GM12874 (cell line): ENCODE measurements around the gene MYO10.

Experiments
- CTCF ChIP-seq: IDR thresholded peaks from 2 replicates; pipeline ENCODE4 v1.5.1; 2011; ENCODE audit warnings: low read depth, mild to moderate bottlenecking, control low read depth, low read length, moderate library complexity; ENCODE audit not compliant: insufficient read depth

The MYO10 gene

GRCh38 chr5:16913187-16914107 lies 22.6 kb downstream of the MYO10 start:
- no peak for TF ChIP-seq CTCF

DNA sequence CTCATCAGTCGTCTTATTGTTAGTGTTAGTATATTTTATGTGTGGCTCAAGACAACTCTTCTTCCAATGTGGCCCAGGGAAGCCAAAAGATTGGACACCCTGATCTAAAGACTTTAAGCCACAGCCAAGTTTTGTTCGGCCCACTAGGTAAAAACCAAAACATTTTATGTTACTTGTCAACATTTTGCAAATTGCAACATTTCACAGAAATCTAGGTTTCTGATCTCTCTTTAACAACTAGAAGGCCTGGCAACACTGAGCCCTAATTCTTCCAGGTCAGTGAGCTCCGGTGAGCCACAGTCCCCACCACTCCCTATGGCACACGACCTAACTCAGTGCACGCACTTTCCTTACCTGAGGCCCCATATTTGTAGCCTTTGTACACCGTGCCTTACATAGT lies 24.0 kb downstream of the MYO10 start:
- TF ChIP-seq CTCF = no peak

DNA sequence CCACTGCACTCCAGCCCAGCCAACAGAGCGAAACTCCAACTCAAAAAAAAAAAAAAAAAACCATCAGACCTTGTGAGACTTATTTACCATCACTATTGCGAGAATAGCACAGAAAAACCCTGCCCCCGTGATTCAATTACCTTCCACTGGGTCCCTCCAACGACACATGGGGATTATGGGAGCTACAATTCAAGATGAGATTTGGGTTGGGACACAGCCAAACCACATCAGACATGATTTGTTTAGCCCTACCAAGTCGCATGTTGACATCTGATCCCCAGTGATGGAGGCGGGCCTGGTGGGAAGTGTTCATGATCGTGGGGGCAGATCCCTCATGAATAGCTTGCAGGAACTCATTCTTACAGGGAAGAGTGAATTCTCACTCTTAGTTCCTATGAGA lies 26.6 kb downstream of the MYO10 start:
- TF ChIP-seq CTCF = no peak

DNA sequence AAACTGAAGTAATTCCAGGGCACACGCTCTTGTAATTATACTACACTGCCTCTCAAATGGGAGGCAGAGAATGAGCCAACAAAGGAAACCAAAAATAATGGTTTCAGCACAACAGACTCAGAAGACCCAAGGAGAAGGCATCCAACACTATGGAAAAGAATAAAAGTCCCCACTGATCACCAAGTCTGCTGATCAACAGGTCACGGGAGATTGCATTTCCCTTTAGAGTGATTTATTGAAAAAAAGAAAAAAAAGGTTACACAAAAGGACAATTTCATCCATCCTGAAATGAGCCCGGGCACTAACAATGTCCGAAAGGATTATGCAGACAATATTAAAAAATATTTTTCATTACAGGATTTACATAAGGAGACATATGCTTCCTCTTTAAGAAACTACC lies 28.8 kb downstream of the MYO10 start:
- no peak for TF ChIP-seq CTCF

DNA sequence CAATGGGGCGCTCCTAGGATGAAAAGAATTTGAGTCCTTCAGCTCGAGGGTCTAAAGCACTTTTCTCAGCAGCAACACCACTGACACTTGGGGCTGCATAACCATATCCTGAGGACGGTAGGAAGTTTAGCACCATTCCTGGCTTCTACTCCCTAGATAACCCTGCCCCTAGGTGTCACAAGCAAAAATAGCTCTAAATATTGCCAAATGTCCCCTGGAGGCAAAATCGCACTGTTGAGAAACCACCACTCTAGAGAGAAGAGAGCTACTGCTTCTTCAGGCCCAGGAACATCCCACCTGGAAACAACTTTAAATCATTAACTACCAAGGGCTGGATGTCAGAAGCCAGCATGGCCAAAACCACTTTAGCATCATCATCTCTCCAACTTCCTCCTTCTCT lies 29.8 kb downstream of the MYO10 start:
- TF ChIP-seq CTCF = no peak

DNA sequence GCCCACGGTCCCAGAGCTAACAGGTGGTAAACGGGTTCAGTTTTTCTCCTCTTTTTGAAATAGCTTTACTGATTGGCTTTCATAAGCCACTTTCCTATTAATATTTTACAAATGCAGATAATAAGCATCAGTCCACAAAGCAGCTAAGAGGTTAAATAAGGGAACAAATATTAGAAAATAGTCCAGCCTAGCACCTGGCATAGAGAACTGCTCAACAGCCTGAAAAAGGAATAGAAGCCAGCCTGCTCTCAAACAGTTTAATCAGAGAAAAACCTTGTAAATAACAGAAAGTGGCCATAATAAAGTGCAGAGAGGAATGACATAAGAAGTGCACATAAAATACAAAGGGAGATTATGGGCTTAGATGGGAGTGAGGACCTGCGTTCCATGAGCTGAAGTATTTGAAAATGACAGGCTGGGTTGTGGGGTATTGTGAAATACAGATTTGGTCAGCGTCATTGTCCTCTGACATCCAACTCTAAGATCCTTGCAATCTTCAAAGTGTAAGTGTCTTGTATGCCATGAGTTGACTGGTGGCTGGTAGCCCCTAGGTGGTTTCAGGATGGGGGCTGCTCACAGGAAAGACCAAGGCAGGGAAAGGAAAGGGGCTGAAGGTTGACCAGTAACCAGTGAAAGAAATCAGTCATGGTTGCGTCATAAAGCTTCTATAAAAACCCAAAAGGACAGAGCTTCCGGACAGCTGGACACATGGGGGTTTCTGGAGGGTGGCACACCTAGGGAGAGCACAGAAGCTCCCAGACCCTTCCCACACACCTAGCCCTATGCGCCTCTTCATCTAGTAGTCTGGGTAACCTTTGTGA lies 32.4 kb downstream of the MYO10 start:
- no peak for TF ChIP-seq CTCF

DNA sequence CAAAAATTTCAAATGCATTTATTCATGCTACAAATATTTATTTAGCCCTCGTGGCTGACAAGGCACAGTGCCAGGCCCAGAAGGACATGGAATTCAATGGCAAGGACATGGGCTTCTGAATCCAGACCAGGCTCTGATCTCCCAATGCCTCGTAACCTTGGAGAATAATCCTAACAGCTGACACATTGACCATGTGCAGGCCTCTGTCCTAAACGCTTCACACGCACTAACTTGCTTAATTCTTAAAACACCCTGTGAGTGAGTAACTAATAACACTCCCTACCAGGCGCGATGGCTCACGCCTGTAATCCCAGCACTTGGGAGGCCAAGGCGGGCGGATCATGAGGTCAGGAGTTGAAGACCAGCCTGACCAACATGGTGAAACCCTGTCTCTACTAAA lies 33.2 kb downstream of the MYO10 start:
- TF ChIP-seq CTCF = no peak
